Activated naive CD4-positive, alpha-beta T cell treated with anti-CD3 and anti-CD28 coated beads, Interleukin-2, amount 10 ng/mL, durations not matched to agents 7 days and 5 days (primary cell): ENCODE data around the gene PLEKHA6.
"Not testable (repeated sequence)": the region's sequence is repeated elsewhere in the genome, so short reads cannot be mapped to it uniquely, and the experiment has no call there.

Experiments
- CTCF ChIA-PET: fragments of 350-600 bp; sonication (Branson Sonifier 250); formaldehyde crosslinking; loops from one replicate; lab custom pipeline; 2021; ENCODE audit warnings: antibody characterized with exemption; lab: Charles Lee
- DNase-seq: peaks from one replicate; pipeline ENCODE4 v3.0.0-alpha.2; 2020
- H3K27ac Mint-ChIP-seq: one replicate; pipeline ENCODE4 v1.8.0; 2021; ENCODE audit warnings: mild to moderate bottlenecking, moderate library complexity, mixed read lengths
- H3K27me3 Mint-ChIP-seq: one replicate; pipeline ENCODE4 v1.8.0; 2021; ENCODE audit warnings: mild to moderate bottlenecking, mixed read lengths
- H3K36me3 Mint-ChIP-seq: one replicate; pipeline ENCODE4 v1.8.0; 2021; ENCODE audit warnings: mixed read lengths
- H3K4me1 Mint-ChIP-seq: one replicate; pipeline ENCODE4 v1.8.0; 2021; ENCODE audit warnings: mixed read lengths
- H3K4me3 Mint-ChIP-seq: one replicate; pipeline ENCODE4 v1.8.0; 2021; ENCODE audit warnings: mild to moderate bottlenecking, moderate library complexity, mixed read lengths
- H3K9me3 Mint-ChIP-seq: one replicate; pipeline ENCODE4 v1.8.0; 2021; ENCODE audit warnings: mixed read lengths

Gene PLEKHA6

GRCh38 chr1:204241914-204242313, 117.8 kb downstream of the PLEKHA6 start:
- CTCF ChIA-PET, result interaction anchor here (1.2 kb wide), 1 partner anchor 17 kb away, joined by 3 read pairs; no protein-coding TSS in a partner anchor

GRCh38 chr1:204241050-204241449, 118.7 kb downstream of the PLEKHA6 start:
- peaks cover 11% of the 10 kb centered on the region for H3K27me3 Mint-ChIP-seq
- no peaks in the 10 kb centered on the region for H3K36me3 Mint-ChIP-seq
- no peak for DNase-seq
- H3K27ac Mint-ChIP-seq, result no peak overlapping the region
- no peaks in the 10 kb centered on the region for H3K9me3 Mint-ChIP-seq
- CTCF ChIA-PET, result interaction anchor here (0.6 to 1.2 kb wide), 2 partner anchors 18 to 710 kb away, joined by 3 to 4 read pairs; no protein-coding TSS in a partner anchor
- no peaks in the 10 kb centered on the region for H3K4me1 Mint-ChIP-seq
- H3K4me3 Mint-ChIP-seq, result no peak overlapping the region

More at GRCh38 chr1:204241914-204242313, 117.8 kb downstream of the PLEKHA6 start:
- no peak for DNase-seq
- Mint-ChIP-seq H3K36me3 (no peaks in the 10 kb centered on the region), H3K27me3 (peaks cover 8% of the 10 kb centered on the region), H3K9me3 (no peaks in the 10 kb centered on the region), H3K27ac (no peak overlapping the region), H3K4me1 (no peaks in the 10 kb centered on the region), H3K4me3 (no peak overlapping the region)

- CTCF ChIA-PET, result no interaction called here
- Mint-ChIP-seq H3K4me1 (no peaks in the 10 kb centered on the region), H3K4me3 (no peak overlapping the region), H3K27me3 (peaks cover 18% of the 10 kb centered on the region), H3K9me3 (no peaks in the 10 kb centered on the region), H3K36me3 (no peaks in the 10 kb centered on the region), H3K27ac (no peak overlapping the region)
- no peak for DNase-seq
These were observed 119.5 kb downstream of the PLEKHA6 start for GRCh38 chr1:204240233-204240632.

GRCh38 chr1:204239401-204239800, 120.3 kb downstream of the PLEKHA6 start:
- H3K9me3 Mint-ChIP-seq, H3K4me3 Mint-ChIP-seq, DNase-seq, H3K36me3 Mint-ChIP-seq, CTCF ChIA-PET, H3K4me1 Mint-ChIP-seq, H3K27ac Mint-ChIP-seq: not testable (repeated sequence)
- H3K27me3 Mint-ChIP-seq, result peaks cover 14% of the 10 kb centered on the region

GRCh38 chr1:204238520-204238919, 121.2 kb downstream of the PLEKHA6 start:
- DNase-seq, H3K9me3 Mint-ChIP-seq, H3K27ac Mint-ChIP-seq, H3K4me3 Mint-ChIP-seq, H3K36me3 Mint-ChIP-seq, CTCF ChIA-PET, H3K4me1 Mint-ChIP-seq: not testable (repeated sequence)
- H3K27me3 Mint-ChIP-seq, result peaks cover 14% of the 10 kb centered on the region

GRCh38 chr1:204237515-204237914, 122.2 kb downstream of the PLEKHA6 start:
- not testable (repeated sequence) for H3K36me3 Mint-ChIP-seq, H3K9me3 Mint-ChIP-seq, H3K4me3 Mint-ChIP-seq, H3K27ac Mint-ChIP-seq, H3K4me1 Mint-ChIP-seq, DNase-seq
- peaks cover 14% of the 10 kb centered on the region for H3K27me3 Mint-ChIP-seq
- CTCF ChIA-PET, result interaction anchor here (0.7 kb wide), 1 partner anchor 30 kb away, joined by 3 read pairs; no protein-coding TSS in a partner anchor

- H3K9me3 Mint-ChIP-seq, result no peaks in the 10 kb centered on the region
- no peaks in the 10 kb centered on the region for H3K4me1 Mint-ChIP-seq
- H3K36me3 Mint-ChIP-seq, result no peaks in the 10 kb centered on the region
- H3K4me3 Mint-ChIP-seq, result no peak overlapping the region
- H3K27me3 Mint-ChIP-seq, result peaks cover 19% of the 10 kb centered on the region
- CTCF ChIA-PET, result no interaction called here
- H3K27ac Mint-ChIP-seq, result no peak overlapping the region
- no peak for DNase-seq
These were observed 127.2 kb downstream of the PLEKHA6 start for GRCh38 chr1:204232526-204232925.

GRCh38 chr1:204230211-204230610, 129.5 kb downstream of the PLEKHA6 start:
- no peak overlapping the region for H3K4me3 Mint-ChIP-seq
- CTCF ChIA-PET, result interaction anchor here (1.5 kb wide), 1 partner anchor 169 kb away, joined by 4 read pairs; no protein-coding TSS in a partner anchor
- H3K4me1 Mint-ChIP-seq, result no peaks in the 10 kb centered on the region
- H3K27me3 Mint-ChIP-seq, result peaks cover 8% of the 10 kb centered on the region
- no peak overlapping the region for H3K27ac Mint-ChIP-seq
- no peaks in the 10 kb centered on the region for H3K36me3 Mint-ChIP-seq
- no peak for DNase-seq
- H3K9me3 Mint-ChIP-seq, result no peaks in the 10 kb centered on the region

GRCh38 chr1:204228896-204229295, 130.8 kb downstream of the PLEKHA6 start:
- H3K9me3 Mint-ChIP-seq, result no peaks in the 10 kb centered on the region
- H3K4me1 Mint-ChIP-seq, result no peaks in the 10 kb centered on the region
- peaks cover 8% of the 10 kb centered on the region for H3K27me3 Mint-ChIP-seq
- H3K4me3 Mint-ChIP-seq, result no peak overlapping the region
- DNase-seq, result no peak
- no peak overlapping the region for H3K27ac Mint-ChIP-seq
- CTCF ChIA-PET, result interaction anchor here (0.8 to 1.5 kb wide), 2 partner anchors 22 to 170 kb away, joined by 4 read pairs; no protein-coding TSS in a partner anchor
- H3K36me3 Mint-ChIP-seq, result no peaks in the 10 kb centered on the region

- CTCF ChIA-PET, result no interaction called here
These were observed 131.5 kb downstream of the PLEKHA6 start for GRCh38 chr1:204227996-204228785.

GRCh38 chr1:204227351-204227750, 132.4 kb downstream of the PLEKHA6 start:
- Mint-ChIP-seq H3K36me3 (no peaks in the 10 kb centered on the region), H3K4me3 (no peak overlapping the region), H3K4me1 (no peaks in the 10 kb centered on the region), H3K27me3 (peaks cover 8% of the 10 kb centered on the region), H3K27ac (no peak overlapping the region), H3K9me3 (no peaks in the 10 kb centered on the region)
- DNase-seq, result no peak
- CTCF ChIA-PET, result interaction anchor here (1.4 kb wide), 1 partner anchor 17 kb away, joined by 4 read pairs; no protein-coding TSS in a partner anchor

More at GRCh38 chr1:204227996-204228785, 131.5 kb downstream of the PLEKHA6 start:
- Mint-ChIP-seq H3K27ac (no peak overlapping the region), H3K4me3 (no peak overlapping the region), H3K4me1 (no peaks in the 10 kb centered on the region), H3K27me3 (peaks cover 8% of the 10 kb centered on the region), H3K9me3 (no peaks in the 10 kb centered on the region), H3K36me3 (no peaks in the 10 kb centered on the region)
- DNase-seq, result no peak

GRCh38 chr1:204225841-204226735, 133.6 kb downstream of the PLEKHA6 start:
- no peaks in the 10 kb centered on the region for H3K36me3 Mint-ChIP-seq
- CTCF ChIA-PET, result interaction anchor here (1.4 kb wide), 1 partner anchor 15 kb away, joined by 4 read pairs; no protein-coding TSS in a partner anchor
- no peak overlapping the region for H3K4me3 Mint-ChIP-seq
- H3K27ac Mint-ChIP-seq, result no peak overlapping the region
- no peaks in the 10 kb centered on the region for H3K4me1 Mint-ChIP-seq
- H3K27me3 Mint-ChIP-seq, result peaks cover 8% of the 10 kb centered on the region
- DNase-seq, result no peak
- no peaks in the 10 kb centered on the region for H3K9me3 Mint-ChIP-seq

GRCh38 chr1:204224655-204225054, 135.1 kb downstream of the PLEKHA6 start:
- no peaks in the 10 kb centered on the region for H3K9me3 Mint-ChIP-seq
- H3K4me3 Mint-ChIP-seq, result no peak overlapping the region
- no peak for DNase-seq
- CTCF ChIA-PET, result interaction anchor here (1.0 kb wide), 1 partner anchor 63 kb away, joined by 3 read pairs; no protein-coding TSS in a partner anchor
- no peaks in the 10 kb centered on the region for H3K36me3 Mint-ChIP-seq
- H3K27me3 Mint-ChIP-seq, result peaks cover 5% of the 10 kb centered on the region
- H3K4me1 Mint-ChIP-seq, result no peaks in the 10 kb centered on the region
- H3K27ac Mint-ChIP-seq, result no peak overlapping the region
